Stimulated activated memory B cell treated with anti-CD40 and anti-IgM and Interleukin-4, amounts not matched to agents 10 μg/mL and 1 μg/mL and 100 μg/mL, for 72 hours (primary cell): ENCODE data around the gene SPINT2.
A peak's percentile ranks its signal among the peaks of the same experiment; 100 is the strongest.
"Not testable (repeated sequence)": the region's sequence is repeated elsewhere in the genome, so short reads cannot be mapped to it uniquely, and the experiment has no call there.

Experiments
- ATAC-seq: fragments of 150-1000 bp; cut with Tn5 transposase; 2 replicates; pipeline ENCODE4 v1.10.0; 2021
- H3K27ac Mint-ChIP-seq: one replicate; pipeline ENCODE4 v1.8.0; 2022; ENCODE audit warnings: mild to moderate bottlenecking, mixed read lengths
- H3K27me3 Mint-ChIP-seq: one replicate; pipeline ENCODE4 v1.8.0; 2022; ENCODE audit warnings: mixed read lengths
- H3K36me3 Mint-ChIP-seq: one replicate; pipeline ENCODE4 v1.8.0; 2022; ENCODE audit warnings: mixed read lengths
- H3K4me1 Mint-ChIP-seq: one replicate; pipeline ENCODE4 v1.8.0; 2022; ENCODE audit warnings: mixed read lengths
- H3K4me3 Mint-ChIP-seq: one replicate; pipeline ENCODE4 v1.8.0; 2022; ENCODE audit warnings: mild to moderate bottlenecking, moderate library complexity, mixed read lengths
- H3K9me3 Mint-ChIP-seq: one replicate; pipeline ENCODE4 v1.8.0; 2022; ENCODE audit warnings: mixed read lengths

The SPINT2 gene

DNA sequence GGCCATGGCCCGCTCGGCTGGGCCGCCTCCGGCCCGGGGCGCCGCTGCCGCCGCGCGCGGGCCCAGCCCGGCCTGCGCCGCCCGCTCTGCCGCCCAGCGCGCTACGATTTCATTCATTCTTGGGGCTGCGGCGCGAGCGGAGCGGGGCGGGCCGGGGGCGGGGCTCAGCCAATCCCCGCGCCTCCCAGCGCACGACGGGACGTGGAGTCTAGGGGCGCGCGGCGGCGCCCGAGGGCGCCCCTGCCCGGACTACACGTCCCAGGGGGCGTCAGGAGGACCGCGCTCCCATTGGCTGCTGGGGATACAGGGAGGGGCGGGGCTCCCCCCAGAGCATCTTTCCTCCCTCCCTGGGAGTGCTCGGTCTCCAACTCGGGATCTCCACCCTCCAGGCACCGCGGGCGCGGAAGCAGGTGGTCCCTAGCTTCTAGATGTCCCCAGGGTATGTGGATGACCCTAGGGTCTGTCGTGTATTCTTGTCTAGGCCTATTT lies 34.7 kb upstream of the SPINT2 start:
- H3K27ac Mint-ChIP-seq: no peak overlapping the region
- H3K36me3 Mint-ChIP-seq: no peaks in the 10 kb centered on the region
- H3K4me3 Mint-ChIP-seq: no peak overlapping the region
- no peaks in the 10 kb centered on the region for H3K9me3 Mint-ChIP-seq
- H3K27me3 Mint-ChIP-seq: peaks cover 93% of the 10 kb centered on the region
- peaks cover 36% of the 10 kb centered on the region for H3K4me1 Mint-ChIP-seq
- ATAC-seq: peak; percentile 85

DNA sequence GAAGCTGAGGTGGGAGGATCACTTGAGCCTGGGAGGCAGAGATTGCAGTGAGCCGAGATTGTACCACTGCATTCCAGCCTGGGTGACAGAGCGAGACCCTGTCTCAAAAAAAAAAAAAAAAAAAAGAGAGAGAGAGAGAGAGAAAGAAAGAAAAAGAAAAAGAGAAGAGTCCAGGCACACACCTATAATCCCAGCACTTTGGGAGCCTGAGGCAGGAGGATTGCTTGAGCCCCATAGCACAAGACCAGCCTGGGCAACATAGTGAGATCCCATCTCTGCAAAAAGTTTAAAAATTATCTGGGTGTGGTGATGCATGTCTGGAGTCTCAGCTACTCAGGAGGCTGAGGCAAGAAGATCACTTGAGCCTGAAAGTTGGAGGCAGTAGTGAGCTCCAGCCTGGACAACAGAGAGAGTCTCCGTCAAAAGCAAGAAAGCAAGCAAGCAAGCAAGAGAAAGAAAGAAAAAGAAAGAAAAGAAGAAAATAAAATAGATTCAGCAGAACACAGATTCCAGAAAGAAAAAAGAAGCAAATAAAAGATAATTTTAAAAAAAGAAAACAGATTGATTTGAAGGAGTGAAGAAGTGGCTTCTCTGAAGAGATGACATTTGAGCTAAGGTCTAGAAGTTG lies 33.8 kb upstream of the SPINT2 start:
- not testable (repeated sequence) for H3K36me3 Mint-ChIP-seq, ATAC-seq, H3K4me3 Mint-ChIP-seq, H3K27ac Mint-ChIP-seq, H3K9me3 Mint-ChIP-seq
- peaks cover 35% of the 10 kb centered on the region for H3K4me1 Mint-ChIP-seq
- H3K27me3 Mint-ChIP-seq: peaks cover 85% of the 10 kb centered on the region

DNA sequence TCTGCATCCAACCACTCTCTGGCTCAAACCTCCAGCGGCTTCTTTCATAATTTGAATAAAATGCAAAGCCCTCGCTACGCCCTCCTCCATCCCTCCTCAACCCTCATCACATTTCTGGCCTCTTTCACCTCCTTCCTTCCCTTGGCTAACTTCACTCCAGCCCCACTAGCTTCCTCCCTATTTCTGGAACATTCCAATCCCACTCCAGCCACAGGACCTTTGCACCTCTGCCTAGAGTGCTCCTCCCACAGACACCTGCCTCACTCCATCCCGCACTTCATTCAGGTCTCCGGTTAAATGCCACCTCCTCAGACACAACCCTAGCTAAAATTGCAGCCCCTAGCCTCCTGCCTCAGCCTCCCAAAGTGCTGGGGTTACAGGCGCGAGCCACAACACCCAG lies 32.5 kb upstream of the SPINT2 start:
- Mint-ChIP-seq H3K9me3 (no peaks in the 10 kb centered on the region), H3K27me3 (peaks cover 72% of the 10 kb centered on the region), H3K4me1 (peaks cover 25% of the 10 kb centered on the region), H3K4me3 (no peak overlapping the region), H3K36me3 (no peaks in the 10 kb centered on the region), H3K27ac (no peak overlapping the region)
- no peak for ATAC-seq

DNA sequence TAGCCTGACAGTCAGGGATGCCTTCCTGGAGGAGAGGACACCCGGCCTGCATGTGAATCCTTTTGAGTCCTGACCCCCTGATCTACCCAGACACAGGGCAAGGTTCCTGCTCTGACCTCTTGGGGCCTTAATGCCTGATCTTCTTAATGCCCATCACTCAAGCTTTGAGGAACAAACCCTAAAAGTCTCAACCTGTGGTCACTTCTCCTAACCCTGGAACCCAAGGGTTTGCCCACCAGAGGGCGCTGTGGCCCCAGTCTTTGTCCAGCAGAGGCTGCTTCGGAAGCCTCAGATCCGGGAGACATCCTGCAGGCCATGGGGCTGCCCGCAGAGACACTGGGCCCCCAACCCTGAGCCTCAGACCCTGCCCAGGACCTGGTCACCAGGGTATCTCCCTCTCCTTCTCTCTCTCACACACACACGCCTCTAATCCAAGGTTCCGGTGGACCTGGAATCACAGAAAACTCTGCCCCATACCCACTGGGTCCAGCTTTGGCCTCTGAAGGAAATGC lies 30.6 kb upstream of the SPINT2 start:
- peak overlapping the region; percentile 8 for H3K27ac Mint-ChIP-seq

DNA sequence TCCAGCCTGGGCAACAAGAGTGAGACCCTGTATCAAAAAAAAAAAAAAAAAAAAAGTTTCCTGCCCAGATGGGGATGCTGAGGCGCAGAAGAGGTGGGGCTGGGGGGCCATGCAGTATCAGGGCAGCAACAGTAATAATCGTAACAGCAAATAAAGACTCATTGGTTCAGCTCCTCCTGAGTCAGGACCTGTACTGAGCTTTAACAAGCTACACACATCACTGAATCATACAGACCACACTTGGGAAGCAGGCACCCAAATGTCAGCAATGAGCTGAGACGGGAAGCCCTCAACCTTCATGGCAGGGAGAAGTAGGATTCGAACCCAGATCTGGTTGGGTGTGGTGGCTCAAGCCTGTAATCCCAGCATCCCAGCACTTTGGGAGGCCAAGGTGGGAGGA lies 29.8 kb upstream of the SPINT2 start:
- Mint-ChIP-seq H3K9me3 (no peaks in the 10 kb centered on the region), H3K4me3 (no peak overlapping the region), H3K36me3 (no peaks in the 10 kb centered on the region), H3K27ac (no peak overlapping the region), H3K27me3 (peaks cover 61% of the 10 kb centered on the region), H3K4me1 (peaks cover 7% of the 10 kb centered on the region)
- no peak for ATAC-seq

More for the DNA sequence above, 30.6 kb upstream of the SPINT2 start:
- peaks cover 10% of the 10 kb centered on the region for H3K4me1 Mint-ChIP-seq
- H3K4me3 Mint-ChIP-seq: no peak overlapping the region
- H3K9me3 Mint-ChIP-seq: no peaks in the 10 kb centered on the region
- peaks cover 64% of the 10 kb centered on the region for H3K27me3 Mint-ChIP-seq
- ATAC-seq: peak; percentile 77
- H3K36me3 Mint-ChIP-seq: no peaks in the 10 kb centered on the region

DNA sequence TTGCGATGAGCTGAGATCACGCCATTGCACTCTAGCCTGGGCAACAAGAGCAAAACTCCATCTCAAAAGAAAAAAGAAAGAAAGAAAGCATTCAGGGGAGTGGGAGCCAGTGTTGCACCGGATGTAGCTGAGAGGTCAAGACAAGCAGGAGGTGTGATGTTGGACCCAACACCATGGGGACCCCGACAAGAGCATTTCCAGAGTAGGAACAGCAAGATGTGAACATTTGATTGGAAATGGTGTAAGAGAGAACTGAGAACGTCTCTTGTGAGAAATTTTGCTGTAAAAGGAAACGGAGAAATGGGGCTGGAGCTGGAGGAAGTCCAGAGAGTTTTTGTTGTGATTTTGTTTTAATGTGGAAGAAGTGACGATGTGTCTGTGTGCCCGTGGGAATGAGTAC lies 24.6 kb upstream of the SPINT2 start:
- Mint-ChIP-seq H3K27me3 (peaks cover 21% of the 10 kb centered on the region), H3K27ac (no peak overlapping the region), H3K4me3 (no peak overlapping the region), H3K36me3 (no peaks in the 10 kb centered on the region), H3K4me1 (peaks cover 12% of the 10 kb centered on the region), H3K9me3 (no peaks in the 10 kb centered on the region)
- ATAC-seq: no peak

DNA sequence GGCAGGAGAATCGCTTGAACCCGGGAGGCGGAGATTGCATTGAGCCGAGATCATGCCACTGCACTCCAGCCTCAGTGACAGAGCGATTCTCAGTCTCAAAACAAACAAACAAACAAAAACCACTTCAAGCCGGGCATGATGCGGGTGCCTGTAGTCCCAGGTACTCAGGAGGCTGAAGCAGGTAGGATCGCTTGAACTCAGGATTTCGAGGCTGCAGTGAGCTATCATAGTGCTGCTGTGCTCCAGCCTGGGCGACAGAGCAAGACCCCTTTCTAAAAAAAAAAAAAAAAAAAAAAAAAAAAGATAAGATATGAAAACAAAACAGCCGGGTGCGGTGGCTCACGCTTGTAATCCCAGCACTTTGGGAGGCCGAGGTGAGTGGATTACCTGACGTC lies 21.1 kb upstream of the SPINT2 start:
- Mint-ChIP-seq H3K4me1 (peaks cover 28% of the 10 kb centered on the region), H3K9me3 (no peaks in the 10 kb centered on the region), H3K36me3 (peaks cover 5% of the 10 kb centered on the region), H3K27ac (peak overlapping the region; percentile 86), H3K27me3 (peaks cover 12% of the 10 kb centered on the region), H3K4me3 (peak overlapping the region; percentile 85)
- no peak for ATAC-seq

DNA sequence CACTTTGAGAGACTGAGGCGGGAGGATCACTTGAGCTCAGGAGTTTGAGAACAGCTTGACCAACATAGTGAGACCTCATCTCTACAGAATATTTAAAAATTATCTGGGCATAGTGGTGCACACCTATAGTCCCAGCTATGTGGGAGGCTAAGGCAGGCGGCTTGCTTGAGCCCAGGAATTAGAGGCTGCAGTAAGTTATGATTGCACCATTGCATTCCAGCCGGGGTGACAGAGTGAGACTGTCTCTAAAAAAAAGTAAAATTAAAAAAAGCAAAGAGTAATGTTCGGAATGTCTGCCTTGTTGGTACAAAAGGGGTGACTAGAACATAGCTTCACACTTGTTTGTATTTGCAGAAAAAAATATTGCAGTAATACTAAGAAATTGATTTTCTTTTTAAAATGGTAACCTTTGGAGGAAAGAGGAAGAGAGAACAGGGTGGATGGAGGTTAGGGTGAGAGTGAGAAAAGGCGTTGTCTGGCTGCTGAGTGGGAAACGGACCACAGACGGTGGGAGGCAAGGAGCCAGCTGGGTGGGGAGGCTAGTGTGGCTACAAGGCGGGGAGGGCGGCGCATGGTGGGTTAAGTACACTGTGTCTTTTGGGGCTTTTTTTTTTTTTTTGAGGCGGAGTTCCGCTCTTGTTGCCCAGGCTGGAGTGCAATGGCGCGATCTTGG lies 18.4 kb upstream of the SPINT2 start:
- Mint-ChIP-seq H3K36me3 (peaks cover 13% of the 10 kb centered on the region), H3K4me3 (peak overlapping the region; percentile 37), H3K9me3 (no peaks in the 10 kb centered on the region), H3K27ac (peak overlapping the region; percentile 80), H3K27me3 (no peaks in the 10 kb centered on the region), H3K4me1 (peaks cover 28% of the 10 kb centered on the region)
- ATAC-seq: peak; percentile 86

DNA sequence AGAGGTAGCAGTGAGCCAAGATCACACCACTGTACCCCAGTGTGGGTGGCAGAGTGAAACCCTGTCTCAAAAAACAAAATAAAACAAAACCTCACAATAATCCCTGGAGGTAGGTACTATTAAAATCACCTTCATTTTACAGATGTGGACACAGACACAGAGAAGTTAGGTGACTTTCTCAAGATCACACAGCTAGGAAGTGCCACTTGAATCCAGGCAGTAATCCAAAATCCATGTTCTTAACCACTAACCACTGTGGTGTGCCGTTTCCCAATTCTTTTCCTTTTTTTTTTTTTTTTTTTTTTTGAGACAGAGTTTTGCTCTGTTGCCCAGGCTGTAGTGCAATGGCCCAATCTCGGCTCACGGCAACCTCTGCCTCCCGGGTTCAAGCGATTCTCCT lies 17.2 kb upstream of the SPINT2 start:
- Mint-ChIP-seq H3K36me3 (peaks cover 23% of the 10 kb centered on the region), H3K4me1 (peaks cover 39% of the 10 kb centered on the region), H3K4me3 (no peak overlapping the region), H3K27ac (no peak overlapping the region), H3K27me3 (no peaks in the 10 kb centered on the region), H3K9me3 (no peaks in the 10 kb centered on the region)
- no peak for ATAC-seq

DNA sequence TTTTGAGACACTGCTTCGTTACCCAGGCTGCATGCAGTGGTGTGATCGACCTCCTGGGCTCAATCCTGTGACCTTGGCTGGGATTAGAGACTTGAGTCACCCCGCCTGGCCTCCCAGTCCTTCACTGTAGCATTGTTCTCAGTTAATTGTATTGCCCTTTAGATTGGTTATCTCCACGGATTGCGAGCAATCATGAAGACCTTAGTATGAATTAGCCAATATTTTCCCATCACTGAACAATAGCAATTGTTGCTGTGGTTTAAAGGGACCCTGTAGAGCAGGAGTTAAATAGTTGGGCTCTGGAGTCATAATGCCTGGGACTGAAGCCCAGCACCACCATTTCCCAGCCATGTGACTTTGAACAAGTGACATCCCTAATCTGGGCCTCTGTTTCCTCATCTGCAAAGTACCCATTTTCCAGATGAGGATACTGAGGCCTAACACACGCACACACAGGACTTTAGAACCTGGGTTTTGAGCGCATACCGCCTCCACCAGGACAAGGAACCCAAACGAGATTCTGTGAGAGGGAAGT lies 16.6 kb upstream of the SPINT2 start:
- no peak for ATAC-seq

DNA sequence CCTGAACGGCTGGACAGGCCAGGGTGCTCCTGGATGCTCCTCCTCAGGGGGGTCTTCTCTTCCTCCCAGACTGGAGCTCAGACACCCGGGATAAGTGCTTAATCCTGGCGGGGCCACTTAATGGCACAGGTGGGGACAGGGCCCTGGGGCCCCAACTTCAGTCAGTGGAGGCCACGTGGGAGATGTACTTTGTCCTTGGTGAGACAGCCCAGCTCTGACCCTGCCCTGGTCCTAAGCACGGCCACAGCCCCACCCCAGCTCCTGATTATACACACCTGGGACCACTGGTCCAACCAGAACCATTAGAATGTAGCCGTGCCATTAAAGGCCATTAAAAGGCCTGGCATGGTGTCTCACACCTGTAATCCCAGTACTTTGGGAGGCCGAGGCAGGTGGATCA lies 16.0 kb upstream of the SPINT2 start:
- Mint-ChIP-seq H3K27me3 (no peaks in the 10 kb centered on the region), H3K4me1 (peaks cover 51% of the 10 kb centered on the region), H3K36me3 (peaks cover 25% of the 10 kb centered on the region), H3K27ac (no peak overlapping the region), H3K4me3 (no peak overlapping the region), H3K9me3 (no peaks in the 10 kb centered on the region)
- ATAC-seq: no peak

More for the DNA sequence above, 16.6 kb upstream of the SPINT2 start:
- H3K4me1 Mint-ChIP-seq: peaks cover 46% of the 10 kb centered on the region
- H3K27me3 Mint-ChIP-seq: no peaks in the 10 kb centered on the region
- H3K9me3 Mint-ChIP-seq: no peaks in the 10 kb centered on the region
- H3K27ac Mint-ChIP-seq: no peak overlapping the region
- no peak overlapping the region for H3K4me3 Mint-ChIP-seq
- H3K36me3 Mint-ChIP-seq: peaks cover 25% of the 10 kb centered on the region

DNA sequence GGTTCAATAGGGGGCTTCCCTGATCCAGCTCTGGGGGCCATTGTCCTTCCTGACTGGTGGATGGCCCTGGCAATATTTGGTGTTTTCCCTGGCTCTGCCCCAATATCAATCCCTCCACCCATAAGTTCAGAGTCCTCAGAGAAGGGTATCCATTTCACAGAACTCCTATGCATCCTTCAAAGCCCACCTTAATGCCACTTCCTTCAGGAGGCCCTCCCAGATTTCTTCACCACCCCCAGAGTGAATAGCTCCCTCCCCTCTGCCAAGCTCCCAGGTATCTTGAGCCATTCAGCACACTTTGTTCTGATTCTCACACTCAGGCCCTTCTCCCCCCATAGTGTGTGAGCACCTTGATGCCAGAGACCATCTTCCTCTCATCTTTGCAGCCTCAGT lies 13.9 kb upstream of the SPINT2 start:
- ATAC-seq: no peak
- Mint-ChIP-seq H3K4me3 (no peak overlapping the region), H3K4me1 (peaks cover 55% of the 10 kb centered on the region)

DNA sequence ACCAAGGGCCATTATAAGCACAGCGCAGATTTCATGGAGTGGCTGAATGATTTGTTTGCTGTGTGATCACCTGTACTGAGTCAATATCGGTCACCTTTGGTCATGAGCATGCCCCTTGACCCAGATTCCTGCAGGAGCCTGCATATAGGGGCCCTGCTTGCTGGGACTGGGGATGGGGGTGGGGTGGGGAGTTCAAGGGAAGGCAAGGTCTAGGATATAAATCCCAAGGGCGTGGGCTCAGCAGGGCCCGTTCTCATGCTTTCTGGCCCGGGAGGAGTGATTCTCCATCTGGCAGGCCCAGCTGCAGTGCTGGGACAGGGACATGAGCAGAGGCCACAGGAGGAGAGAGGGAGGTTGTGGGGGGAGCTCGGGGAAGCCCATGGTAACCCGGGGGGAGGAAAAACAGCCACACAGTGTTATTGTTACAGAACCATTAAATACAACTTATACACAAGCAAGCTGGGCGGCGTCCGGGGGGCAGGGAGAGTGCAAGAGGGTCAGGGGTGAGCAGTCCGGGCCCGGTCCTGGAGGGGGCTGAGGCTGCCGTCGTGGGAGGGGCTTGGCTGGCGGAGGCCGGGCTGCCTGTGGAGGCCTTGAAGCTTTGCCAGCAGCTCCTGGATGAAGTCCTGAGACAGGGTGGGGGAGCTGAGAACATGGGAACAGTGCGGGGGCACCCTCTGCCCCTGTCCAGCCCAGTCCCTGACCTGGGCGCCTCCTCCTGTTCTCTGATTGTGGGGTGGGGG lies 13.4 kb upstream of the SPINT2 start:
- ATAC-seq: no peak
- H3K4me3 Mint-ChIP-seq: peak overlapping the region; percentile 39
- peak overlapping the region; percentile 58 for H3K27ac Mint-ChIP-seq
- H3K36me3 Mint-ChIP-seq: peaks cover 31% of the 10 kb centered on the region
- H3K4me1 Mint-ChIP-seq: peaks cover 56% of the 10 kb centered on the region
- no peaks in the 10 kb centered on the region for H3K27me3 Mint-ChIP-seq
- no peaks in the 10 kb centered on the region for H3K9me3 Mint-ChIP-seq

More for the DNA sequence above, 13.9 kb upstream of the SPINT2 start:
- H3K36me3 Mint-ChIP-seq: peaks cover 31% of the 10 kb centered on the region
- no peak overlapping the region for H3K27ac Mint-ChIP-seq
- H3K27me3 Mint-ChIP-seq: no peaks in the 10 kb centered on the region
- H3K9me3 Mint-ChIP-seq: no peaks in the 10 kb centered on the region

DNA sequence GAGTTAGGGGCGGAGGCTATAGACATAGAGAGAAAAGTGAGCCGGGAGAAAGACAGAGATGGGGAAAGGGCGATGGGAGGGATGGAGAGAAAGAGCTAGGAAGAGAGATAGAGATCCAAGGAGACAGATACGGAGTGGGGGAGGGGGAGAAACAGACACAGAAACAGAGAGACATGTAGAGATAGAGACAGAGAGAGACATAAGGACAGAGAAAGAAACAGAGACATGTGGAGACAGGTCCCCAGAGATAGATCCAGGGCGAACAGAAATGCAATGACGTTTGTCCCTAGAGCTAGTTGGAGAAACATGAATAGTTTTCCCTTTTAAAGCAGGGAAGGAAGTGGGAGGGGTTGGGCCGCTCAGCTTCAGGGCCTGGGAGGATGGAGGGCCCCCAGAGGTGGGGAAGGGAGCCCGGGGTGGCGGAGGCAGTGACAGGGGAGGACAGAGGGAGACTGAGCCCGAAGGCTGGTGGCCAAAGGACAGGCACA lies 12.8 kb upstream of the SPINT2 start:
- peaks cover 28% of the 10 kb centered on the region for H3K36me3 Mint-ChIP-seq
- peaks cover 2% of the 10 kb centered on the region for H3K27me3 Mint-ChIP-seq
- H3K4me3 Mint-ChIP-seq: peak overlapping the region; percentile 39
- H3K27ac Mint-ChIP-seq: peak overlapping the region; percentile 58
- ATAC-seq: no peak
- H3K9me3 Mint-ChIP-seq: no peaks in the 10 kb centered on the region
- peaks cover 51% of the 10 kb centered on the region for H3K4me1 Mint-ChIP-seq

DNA sequence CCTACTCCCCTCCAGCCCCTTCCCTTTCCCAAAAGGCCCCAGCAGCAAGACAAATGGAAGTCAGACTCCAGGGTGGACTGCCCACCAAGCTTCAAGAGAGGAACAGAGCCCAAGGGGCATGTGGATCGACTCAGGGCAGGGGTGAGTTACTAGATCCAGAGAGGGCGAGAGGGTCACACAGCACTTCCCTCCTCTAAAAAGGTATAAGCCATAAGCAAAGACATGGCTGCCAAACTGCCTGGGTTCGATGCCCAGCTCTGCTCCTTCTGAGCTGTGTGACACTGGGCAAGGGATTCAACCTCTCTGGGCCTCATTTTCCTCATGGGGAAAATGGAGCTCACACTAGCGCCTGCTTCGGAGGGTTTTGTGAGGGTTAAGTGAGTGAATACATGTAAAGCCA lies 12.0 kb upstream of the SPINT2 start:
- Mint-ChIP-seq H3K4me3 (peak overlapping the region; percentile 39), H3K9me3 (no peaks in the 10 kb centered on the region), H3K27me3 (peaks cover 7% of the 10 kb centered on the region), H3K4me1 (peaks cover 57% of the 10 kb centered on the region), H3K36me3 (peaks cover 28% of the 10 kb centered on the region), H3K27ac (peak overlapping the region; percentile 58)
- no peak for ATAC-seq
